Cardiac muscle cell (in vitro differentiated cells and primary cell): ENCODE results near the gene TMEM132D. TPM values are rescaled to one million over a fixed set of nuclear protein-coding genes. Genes with fewer than 3 reads are reported as not detected.

Experiments
- DNase-seq, 2 donors: peaks; one replicate each; pipeline versions ENCODE4 v3.0.0 to v3.0.0-alpha.2; 2010 to 2017; ENCODE audit warnings: low read depth in 1 of 2, low spot score in 1 of 2
- H3K27ac ChIP-seq: fragments of 200-600 bp; sonication (generic); 2 replicates; pipeline ENCODE4 v1.5.1; 2016
- H3K27me3 ChIP-seq: fragments of 200-600 bp; sonication (generic); 2 replicates; pipeline ENCODE4 v1.6.0; 2016; ENCODE audit warnings: control low read depth
- H3K36me3 ChIP-seq: fragments of 200-600 bp; sonication (generic); 2 replicates; pipeline ENCODE4 v1.5.1; 2016; ENCODE audit warnings: control low read depth
- H3K4me1 ChIP-seq: fragments of 200-600 bp; sonication (generic); 2 replicates; pipeline ENCODE4 v1.8.1; 2017; ENCODE audit warnings: low read depth, mild to moderate bottlenecking, mixed run types
- H3K4me3 ChIP-seq: fragments of 200-600 bp; sonication (generic); 2 replicates; pipeline ENCODE4 v1.5.1; 2016; ENCODE audit warnings: mild to moderate bottlenecking
- H3K9me3 ChIP-seq: fragments of 200-600 bp; sonication (generic); 2 replicates; pipeline ENCODE4 v1.5.1; 2017; ENCODE audit warnings: low read depth, mild to moderate bottlenecking, control low read depth
- CTCF ChIP-seq: IDR thresholded peaks from 2 replicates; pipeline ENCODE4 v1.5.1; 2012; ENCODE audit warnings: low read depth, mild to moderate bottlenecking, low read length
- polyA plus RNA-seq: library from polyadenylated mRNA; unstranded; fragments of >200 nt; fragmentation: Nextera tagmentation; extraction: Ambion mirVana; gene quantifications from 2 replicates; pipeline ENCODE4 v1.2.1, GENCODE V29; 2016
- total RNA-seq: library from RNA; depleted of rRNA; stranded (reverse); fragments of >200 nt; gene quantifications from 2 replicates; pipeline ENCODE4 v1.2.3, GENCODE V29; 2016

Gene TMEM132D
- total and polyA plus RNA-seq, 2 experiments from 2014 or later: 0.03 TPM; not detected in 1

- Histone ChIP-seq H3K9me3 (no peaks in the 10 kb centered on the region), H3K27ac (no peak overlapping the region), H3K36me3 (no peaks in the 10 kb centered on the region), H3K27me3 (no peaks in the 10 kb centered on the region), H3K4me1 (no peaks in the 10 kb centered on the region), H3K4me3 (no peak overlapping the region)
- no peak for TF ChIP-seq CTCF
- no peak for DNase-seq
Observed at GRCh38 chr12:129844662-129845220, 59.1 kb downstream of the TMEM132D start.

- no peak for DNase-seq
- no peak overlapping the region for H3K27ac ChIP-seq
- no peaks in the 10 kb centered on the region for H3K27me3 ChIP-seq
- TF ChIP-seq CTCF: no peak
- H3K4me1 ChIP-seq: no peaks in the 10 kb centered on the region
- H3K36me3 ChIP-seq: no peaks in the 10 kb centered on the region
- H3K9me3 ChIP-seq: no peaks in the 10 kb centered on the region
- H3K4me3 ChIP-seq: no peak overlapping the region
Observed at GRCh38 chr12:129841251-129841650, 62.6 kb downstream of the TMEM132D start.

GRCh38 chr12:129840145-129840884 lies 63.5 kb downstream of the TMEM132D start:
- no peaks in the 10 kb centered on the region for H3K9me3 ChIP-seq
- DNase-seq: no peak
- H3K27me3 ChIP-seq: no peaks in the 10 kb centered on the region
- no peaks in the 10 kb centered on the region for H3K36me3 ChIP-seq
- no peaks in the 10 kb centered on the region for H3K4me1 ChIP-seq
- H3K4me3 ChIP-seq: no peak overlapping the region
- H3K27ac ChIP-seq: no peak overlapping the region
- no peak for TF ChIP-seq CTCF

GRCh38 chr12:129839679-129840078 lies 64.1 kb downstream of the TMEM132D start:
- Histone ChIP-seq H3K4me3 (no peak overlapping the region), H3K4me1 (no peaks in the 10 kb centered on the region), H3K27me3 (no peaks in the 10 kb centered on the region), H3K36me3 (no peaks in the 10 kb centered on the region), H3K9me3 (no peaks in the 10 kb centered on the region), H3K27ac (no peak overlapping the region)
- no peak for TF ChIP-seq CTCF
- no peak for DNase-seq

GRCh38 chr12:129831294-129831693 lies 72.5 kb downstream of the TMEM132D start:
- H3K36me3 ChIP-seq: no peaks in the 10 kb centered on the region
- no peak overlapping the region for H3K27ac ChIP-seq
- no peaks in the 10 kb centered on the region for H3K9me3 ChIP-seq
- TF ChIP-seq CTCF: no peak
- no peaks in the 10 kb centered on the region for H3K4me1 ChIP-seq
- no peak overlapping the region for H3K4me3 ChIP-seq
- no peaks in the 10 kb centered on the region for H3K27me3 ChIP-seq
- DNase-seq: no peak
